H1 (cell line): Measurements from ENCODE around the gene GABARAPL2. TPM values are rescaled to one million over a fixed set of nuclear protein-coding genes. Genes with fewer than 3 reads are reported as not detected.

ENCODE experiments used
- CTCF ChIA-PET: fragments of 300-600 bp; sonication (Branson Sonifier 250); formaldehyde crosslinking; loops from one replicate; lab custom pipeline; 2021; ENCODE audit not compliant: partially characterized antibody; lab: Charles Lee
- POLR2A ChIA-PET: fragments of 300-600 bp; sonication (Branson Sonifier 250); formaldehyde crosslinking; loops from one replicate; lab custom pipeline; 2021; ENCODE audit warnings: inconsistent platforms; ENCODE audit not compliant: partially characterized antibody; lab: Charles Lee
- DNase-seq, 2 experiments: peaks; one replicate each; pipeline versions ENCODE4 v3.0.0 to v3.0.0-alpha.2; 2010 to 2022; ENCODE audit warnings: low spot score in 2 of 2, low read depth in 1 of 2, mixed read lengths in 1 of 2
- FAIRE-seq: peaks from 2 replicates; lab custom pipeline; 2011; peaks lifted over from hg19 to GRCh38; lab: Jason Lieb, UNC
- H2AFZ ChIP-seq: 2 replicates; pipeline ENCODE4 v1.8.1; 2012; ENCODE audit warnings: low read length, inconsistent platforms
- H2AK5ac ChIP-seq: 2 replicates; pipeline ENCODE4 v1.6.1; 2013; ENCODE audit warnings: low read depth, low read length
- H2BK120ac ChIP-seq: replicated peaks from 2 replicates; pipeline ENCODE3; 2013; ENCODE audit warnings: low read depth, low read length, inconsistent platforms
- H2BK12ac ChIP-seq: 2 replicates; pipeline ENCODE4 v1.6.1; 2013; ENCODE audit warnings: low read depth, low read length
- H2BK15ac ChIP-seq: 2 replicates; pipeline ENCODE4 v1.6.1; 2013; ENCODE audit warnings: low read length
- H2BK20ac ChIP-seq: 2 replicates; pipeline ENCODE4 v1.6.1; 2013; ENCODE audit warnings: low read length
- H2BK5ac ChIP-seq: 2 replicates; pipeline ENCODE4 v1.6.1; 2013; ENCODE audit warnings: low read depth, low read length
- H3K14ac ChIP-seq: 2 replicates; pipeline ENCODE4 v1.6.1; 2013; ENCODE audit warnings: inconsistent platforms; ENCODE audit not compliant: insufficient read length
- H3K18ac ChIP-seq: 2 replicates; pipeline ENCODE4 v1.6.1; 2013; ENCODE audit warnings: low read length; ENCODE audit errors: extremely low read depth
- H3K23ac ChIP-seq: 2 replicates; pipeline ENCODE4 v1.6.1; 2013; ENCODE audit warnings: inconsistent platforms; ENCODE audit not compliant: insufficient read length
- H3K23me2 ChIP-seq: 2 replicates; pipeline ENCODE4 v1.6.1; 2013; ENCODE audit warnings: low read depth, low read length
- H3K27ac ChIP-seq: 2 replicates; pipeline ENCODE4 v1.6.1; 2011; ENCODE audit warnings: low read depth, low read length, inconsistent platforms
- H3K27me3 ChIP-seq, 4 experiments: replicated peaks in 1 of 4; 1 replicate in 1 of 4; 2 replicates in 3 of 4; pipeline versions ENCODE4 v1.6.1 to v1.8.1; 2011 to 2013; ENCODE audit warnings: low read length in 3 of 4, mild to moderate bottlenecking in 3 of 4, inconsistent platforms in 2 of 4, mixed read lengths in 2 of 4, moderate library complexity in 1 of 4; ENCODE audit not compliant: control insufficient read depth in 3 of 4, insufficient read depth in 3 of 4; ENCODE audit errors: extremely low read depth in 1 of 4
- H3K36me3 ChIP-seq, 4 experiments: 2 replicates each; pipeline versions ENCODE4 v1.6.1 to v1.8.1; 2011 to 2013; ENCODE audit warnings: mild to moderate bottlenecking in 4 of 4, low read length in 3 of 4, moderate library complexity in 2 of 4, control low read depth in 1 of 4, inconsistent platforms in 1 of 4; ENCODE audit not compliant: insufficient read depth in 4 of 4, control insufficient read depth in 2 of 4
- H3K4ac ChIP-seq: replicated peaks from 2 replicates; pipeline ENCODE3; 2013; ENCODE audit warnings: low read length, low read depth, mixed read lengths, inconsistent platforms; ENCODE audit not compliant: insufficient read length
- H3K4me1 ChIP-seq, 4 experiments: replicated peaks in 1 of 4; 1 replicate in 1 of 4; 2 replicates in 3 of 4; pipeline versions ENCODE4 v1.6.1 to v1.8.1; 2011 to 2013; ENCODE audit warnings: low read length in 3 of 4, inconsistent platforms in 2 of 4, mixed read lengths in 1 of 4; ENCODE audit not compliant: insufficient read depth in 4 of 4, control insufficient read depth in 3 of 4
- H3K4me2 ChIP-seq, 2 experiments: 2 replicates each; pipeline versions ENCODE4 v1.6.1 to v1.8.1; 2011 to 2013; ENCODE audit warnings: low read depth in 2 of 2, low read length in 2 of 2, control low read depth in 1 of 2, inconsistent platforms in 1 of 2, mild to moderate bottlenecking in 1 of 2; ENCODE audit not compliant: insufficient read depth in 1 of 2
- H3K4me3 ChIP-seq, 4 experiments: fragments of 200-600, 300-600 bp in 1 of 4; sonication (generic), shearing (Covaris generic), sonication (Bioruptor Twin) in 1 of 4; 2 replicates each; pipeline versions ENCODE4 v1.5.1 to v1.8.1; 2011 to 2016; ENCODE audit warnings: low read length in 4 of 4, low read depth in 3 of 4, control low read depth in 2 of 4, inconsistent platforms in 2 of 4, mild to moderate bottlenecking in 2 of 4, mixed read lengths in 1 of 4, moderate library complexity in 1 of 4; ENCODE audit not compliant: insufficient read depth in 2 of 4; ENCODE audit errors: extremely low read depth in 1 of 4
- H3K56ac ChIP-seq: replicated peaks from 2 replicates; pipeline ENCODE3; 2013; ENCODE audit warnings: low read depth, mild to moderate bottlenecking, mixed read lengths, low read length, inconsistent platforms; ENCODE audit not compliant: insufficient read length
- H3K79me1 ChIP-seq: 2 replicates; pipeline ENCODE4 v1.6.1; 2013; ENCODE audit warnings: low read depth, low read length, control low read depth
- H3K79me2 ChIP-seq, 2 experiments: 2 replicates each; pipeline versions ENCODE4 v1.6.1 to v1.8.1; 2012 to 2013; ENCODE audit warnings: low read length in 2 of 2, mild to moderate bottlenecking in 2 of 2, inconsistent platforms in 1 of 2; ENCODE audit not compliant: insufficient read depth in 2 of 2, control insufficient read depth in 1 of 2
- H3K9ac ChIP-seq, 4 experiments: replicated peaks in 1 of 4; 1 replicate in 1 of 4; 2 replicates in 3 of 4; pipeline versions ENCODE4 v1.6.1 to v1.8.1; 2011 to 2013; ENCODE audit warnings: low read depth in 3 of 4, low read length in 3 of 4, control low read depth in 2 of 4, mild to moderate bottlenecking in 2 of 4, moderate library complexity in 2 of 4, inconsistent platforms in 1 of 4; ENCODE audit errors: extremely low read depth in 1 of 4
- H3K9me3 ChIP-seq, 2 experiments: 2 replicates each; pipeline versions ENCODE4 v1.6.1 to v1.8.1; 2012 to 2013; ENCODE audit warnings: mild to moderate bottlenecking in 2 of 2, moderate library complexity in 2 of 2, control low read depth in 1 of 2, inconsistent platforms in 1 of 2, low read depth in 1 of 2, low read length in 1 of 2, mixed read lengths in 1 of 2; ENCODE audit not compliant: insufficient read depth in 2 of 2
- H4K20me1 ChIP-seq, 2 experiments: replicated peaks in 1 of 2; 2 replicates each; pipeline versions ENCODE3 to v1.8.1; 2011 to 2013; ENCODE audit warnings: inconsistent platforms in 2 of 2, low read length in 2 of 2, mild to moderate bottlenecking in 1 of 2; ENCODE audit not compliant: insufficient read depth in 2 of 2, control insufficient read depth in 1 of 2
- H4K5ac ChIP-seq: 2 replicates; pipeline ENCODE4 v1.6.1; 2013; ENCODE audit warnings: low read length, low read depth, mixed read lengths, inconsistent platforms; ENCODE audit not compliant: insufficient read length
- H4K8ac ChIP-seq: 2 replicates; pipeline ENCODE4 v1.8.0; 2013; ENCODE audit warnings: mild to moderate bottlenecking, moderate library complexity, low read length, inconsistent platforms; ENCODE audit not compliant: insufficient read depth; ENCODE audit errors: extremely low read depth
- H4K91ac ChIP-seq: replicated peaks from 2 replicates; pipeline ENCODE3; 2013; ENCODE audit warnings: low read length, mixed read lengths, inconsistent platforms; ENCODE audit not compliant: insufficient read length
- ATF3 ChIP-seq: IDR thresholded peaks from 2 replicates; pipeline ENCODE4 v1.6.1; 2011; ENCODE audit warnings: low read depth, mild to moderate bottlenecking, low read length; ENCODE audit not compliant: insufficient read depth
- CBX8 ChIP-seq: fragments of 300-800, 300-1000 bp; sonication (generic); IDR thresholded peaks from 2 replicates; pipeline ENCODE4 v1.7.1; 2016; ENCODE audit warnings: low read depth, low read length, borderline replicate concordance
- CHD2 ChIP-seq: IDR thresholded peaks from 2 replicates; pipeline ENCODE4 v1.6.1; 2012; ENCODE audit warnings: low read length, improper control_type of control experiment
- CREB1 ChIP-seq: IDR thresholded peaks from 2 replicates; pipeline ENCODE4 v1.6.1; 2012; ENCODE audit warnings: inconsistent platforms
- GTF2F1 ChIP-seq: IDR thresholded peaks from 2 replicates; pipeline ENCODE4 v1.6.1; 2012; ENCODE audit warnings: low read depth, low read length, improper control_type of control experiment, borderline replicate concordance
- KDM5A ChIP-seq: fragments of 200-600 bp; IDR thresholded peaks from 2 replicates; pipeline ENCODE4 v1.7.1; 2012; ENCODE audit warnings: mild to moderate bottlenecking, low read length, inconsistent platforms, mixed read lengths
- MAFK ChIP-seq: IDR thresholded peaks from 2 replicates; pipeline ENCODE4 v1.6.1; 2012; ENCODE audit warnings: low read depth, mild to moderate bottlenecking, improper control_type of control experiment, low read length
- POLR2A ChIP-seq, 2 experiments: IDR thresholded peaks; 1 replicate in 1 of 2; 2 replicates in 1 of 2; pipeline ENCODE4 v1.6.1; 2011; ENCODE audit warnings: low read depth in 2 of 2, low read length in 2 of 2, mild to moderate bottlenecking in 2 of 2; ENCODE audit errors: control extremely low read depth in 1 of 2
- RAD21 ChIP-seq, 2 experiments: IDR thresholded peaks in 1 of 2; conservative IDR thresholded peaks in 1 of 2; 2 replicates each; pipeline ENCODE4 v1.6.1; 2011; ENCODE audit warnings: low read depth in 2 of 2, low read length in 2 of 2, improper control_type of control experiment in 1 of 2, inconsistent platforms in 1 of 2, mild to moderate bottlenecking in 1 of 2, moderate library complexity in 1 of 2
- SIN3A ChIP-seq, 2 experiments: IDR thresholded peaks in 1 of 2; conservative IDR thresholded peaks in 1 of 2; 2 replicates each; pipeline ENCODE4 v1.6.1; 2011 to 2012; ENCODE audit warnings: low read length in 2 of 2, improper control_type of control experiment in 1 of 2, low read depth in 1 of 2, mild to moderate bottlenecking in 1 of 2
- SP1 ChIP-seq: IDR thresholded peaks from 2 replicates; pipeline ENCODE4 v1.6.1; 2011; ENCODE audit warnings: low read depth, low read length
- SP4 ChIP-seq: IDR thresholded peaks from 2 replicates; pipeline ENCODE4 v1.6.1; 2012; ENCODE audit warnings: low read length, inconsistent platforms
- SRF ChIP-seq: IDR thresholded peaks from 2 replicates; pipeline ENCODE4 v1.6.1; 2011; ENCODE audit warnings: mild to moderate bottlenecking, low read depth, low read length, moderate library complexity
- TEAD4 ChIP-seq: IDR thresholded peaks from 2 replicates; pipeline ENCODE4 v1.6.1; 2012; ENCODE audit warnings: low read depth, low read length, inconsistent platforms, mixed read lengths
- WGBS, 2 experiments: shearing (Covaris generic) in 1 of 2; methylation state at CpG; one replicate each; pipeline versions ENCODE4 v1.1.6 to v1.1.7; 2013 to 2015; ENCODE audit warnings: low lambda C conversion rate in 2 of 2, mixed read lengths in 2 of 2, inconsistent platforms in 1 of 2, low coverage in 1 of 2, missing lambda C conversion rate in 1 of 2; ENCODE audit not compliant: insufficient replicate concordance in 2 of 2, insufficient coverage in 1 of 2, insufficient read length in 1 of 2; ENCODE audit errors: extremely low coverage in 1 of 2, missing lambda C conversion rate in 1 of 2; 5-methylcytosine and 5-hydroxymethylcytosine counted together
- polyA plus RNA-seq, 7 experiments: library from polyadenylated mRNA; depleted of rRNA in 3 of 7; stranded (reverse) in 5 of 7; unstranded in 2 of 7; fragments of >200 nt in 5 of 7; fragments of 200-250 nt in 2 of 7; gene quantifications; 1 replicate in 5 of 7; 2 replicates in 1 of 7; 4 replicates in 1 of 7; pipeline versions ENCODE4 v1.2.1 to v1.2.3, GENCODE V29; 2011 to 2013; ENCODE audit warnings: missing spikeins in 2 of 7, mixed read lengths in 2 of 7
- total RNA-seq: library from RNA; stranded (reverse); fragmentation: NEBNext Ultra II Directional; extraction: Animal tissue kit (Norgen Biotek cat#: 25700); gene quantifications from 2 replicates; pipeline ENCODE4 v1.2.1, GENCODE V29; 2021

Gene GABARAPL2
- total and polyA plus RNA-seq, 2 of the 8 experiments (the other 6 are each of a cell fraction or from before 2014, with no cell fraction given): 65.8 to 71.3 TPM

- Histone ChIP-seq H3K9me3 (no peaks in the 10 kb centered on the region), H3K23me2 (no peaks in the 10 kb centered on the region), H3K4ac (no peak overlapping the region), H3K4me2 (no peak overlapping the region), H3K23ac (no peak overlapping the region), H2AFZ (no peak overlapping the region), H3K56ac (no peak overlapping the region), H3K9ac (no peak overlapping the region), H3K14ac (no peak overlapping the region), H3K36me3 (peaks cover 2 to 29% (median 14%) of the 10 kb centered on the region in 4 experiments; a peak in 4 of 8 replicates), H2BK20ac (no peak overlapping the region), H3K18ac (no peak overlapping the region), H4K8ac (no peak overlapping the region), H2BK15ac (no peak overlapping the region), H4K20me1 (no peaks in the 10 kb centered on the region), H2BK12ac (no peak overlapping the region), H2AK5ac (no peak overlapping the region), H3K79me1 (peaks cover 3% of the 10 kb centered on the region; the same call in 1 of the 2 replicates), H3K4me3 (no peak overlapping the region), H4K5ac (no peak overlapping the region), H4K91ac (no peak overlapping the region), H3K27ac (no peak overlapping the region), H3K27me3 (no peaks in the 10 kb centered on the region), H2BK5ac (no peak overlapping the region), H3K4me1 (peaks cover 0 to 12% (median 2%) of the 10 kb centered on the region in 4 experiments; a peak in 3 of 7 replicates), H2BK120ac (no peak overlapping the region), H3K79me2 (no peaks in the 10 kb centered on the region)
- FAIRE-seq: no peak
- DNase-seq: no peak
- CTCF ChIA-PET: interaction anchor here (0.6 to 1.3 kb wide), 5 partner anchors 11 to 114 kb away, joined by 3 read pairs; partner anchors contain the start of genes TERF2IP and TMEM170A
- POLR2A ChIA-PET: interaction anchor here (1.4 kb wide), 1 partner anchor 12 kb away, joined by 4 read pairs; no protein-coding TSS in a partner anchor
- 86% methylated on average over 7 of the region's 7 CpGs; no CpG with 5 or more reads in 1 of the 2 experiments for WGBS, 2 experiments
- TF ChIP-seq SIN3A (conservative IDR thresholded peaks at IDR 0.05 in 1 of 2, IDR thresholded peaks at IDR 0.05 in 1 of 2; ENCODE audit: low read depth in 1 of 2, low read length in 2 of 2) (no peak), SRF (no peak), CREB1 (no peak), GTF2F1 (no peak), ATF3 (no peak), TEAD4 (no peak), MAFK (no peak), KDM5A (no peak), SP1 (no peak), POLR2A (IDR thresholded peaks at IDR 0.05; ENCODE audit: control extremely low read depth in 1 of 2, low read depth in 2 of 2, low read length in 2 of 2) (no peak), SP4 (no peak), RAD21 (IDR thresholded peaks at IDR 0.05 in 1 of 2, conservative IDR thresholded peaks at IDR 0.05 in 1 of 2; ENCODE audit: low read depth in 2 of 2, low read length in 2 of 2) (no peak), CHD2 (no peak), CBX8 (no peak)
Measured at GRCh38 chr16:75579281-75579834, 13.2 kb downstream of the GABARAPL2 start.
